OCI-LY1 (cell line): ENCODE measurements around the gene SETD1A.
A peak's percentile ranks its signal among the peaks of the same experiment; 100 is the strongest.
"Not testable (repeated sequence)": the region's sequence is repeated elsewhere in the genome, so short reads cannot be mapped to it uniquely, and the experiment has no call there.

Source experiments
- H2AFZ ChIP-seq: fragments of 200-600 bp; sonication (generic), shearing (Covaris generic); 2 replicates; pipeline ENCODE4 v1.6.0; 2014; ENCODE audit warnings: antibody characterized with exemption, mild to moderate bottlenecking, low read length
- H3F3A ChIP-seq: fragments of 200-600 bp; sonication (generic), shearing (Covaris generic); 2 replicates; pipeline ENCODE4 v1.6.0; 2014; ENCODE audit warnings: mild to moderate bottlenecking, antibody characterized with exemption, low read length, moderate library complexity; ENCODE audit not compliant: insufficient read depth
- H3K27ac ChIP-seq: fragments of 200-600 bp; sonication (generic); 2 replicates; pipeline ENCODE4 v1.5.1; 2014; ENCODE audit warnings: low read length, mixed run types, mild to moderate bottlenecking, low read depth; ENCODE audit not compliant: poor library complexity, severe bottlenecking
- H3K27me3 ChIP-seq: fragments of 200-600 bp; sonication (generic); 2 replicates; pipeline ENCODE4 v1.6.0; 2014; ENCODE audit warnings: antibody characterized with exemption, mild to moderate bottlenecking, low read length, moderate library complexity; ENCODE audit not compliant: insufficient read depth
- H3K36me3 ChIP-seq: fragments of 200-600 bp; sonication (generic); 2 replicates; pipeline ENCODE4 v1.6.1; 2014; ENCODE audit warnings: mild to moderate bottlenecking, antibody characterized with exemption, low read length, moderate library complexity, mixed read lengths; ENCODE audit not compliant: insufficient read depth
- H3K4me1 ChIP-seq: fragments of 200-600 bp; sonication (generic); 2 replicates; pipeline ENCODE4 v1.5.1; 2014; ENCODE audit warnings: mild to moderate bottlenecking, low read length, moderate library complexity; ENCODE audit not compliant: insufficient read depth, severe bottlenecking
- H3K4me2 ChIP-seq: fragments of 200-600 bp; sonication (generic), shearing (Covaris generic); 2 replicates; pipeline ENCODE4 v1.6.1; 2014; ENCODE audit warnings: low read length
- H3K4me3 ChIP-seq: fragments of 200-600 bp; sonication (generic); 2 replicates; pipeline ENCODE4 v1.5.1; 2014; ENCODE audit warnings: low read length, low read depth, mild to moderate bottlenecking, mixed read lengths; ENCODE audit not compliant: poor library complexity, severe bottlenecking
- H3K79me2 ChIP-seq: fragments of 200-600 bp; shearing (Covaris generic); 2 replicates; pipeline ENCODE4 v1.6.1; 2016; ENCODE audit warnings: mixed run types, low read length, mixed read lengths; ENCODE audit not compliant: insufficient read depth
- H3K9ac ChIP-seq: fragments of 200-600 bp; sonication (generic), shearing (Covaris generic); 2 replicates; pipeline ENCODE4 v1.6.1; 2014; ENCODE audit warnings: mild to moderate bottlenecking, low read length, mixed read lengths
- H3K9me2 ChIP-seq: fragments of 200-600 bp; sonication (generic), shearing (Covaris generic); 2 replicates; pipeline ENCODE4 v1.6.1; 2014; ENCODE audit warnings: low read depth, mild to moderate bottlenecking, low read length, mixed read lengths
- H3K9me3 ChIP-seq: fragments of 200-600 bp; shearing (Covaris generic); 2 replicates; pipeline ENCODE4 v1.6.1; 2014; ENCODE audit warnings: low read length, mixed read lengths
- H4K20me1 ChIP-seq: fragments of 200-600 bp; sonication (generic), shearing (Covaris generic); 2 replicates; pipeline ENCODE4 v1.6.0; 2016; ENCODE audit warnings: mild to moderate bottlenecking, low read length; ENCODE audit not compliant: insufficient read depth
- EZH2 ChIP-seq: fragments of 200-600 bp; sonication (generic), shearing (Covaris generic); IDR thresholded peaks from 2 replicates; pipeline ENCODE4 v1.8.0; 2017; ENCODE audit warnings: borderline replicate concordance, mixed run types, mild to moderate bottlenecking, antibody characterized with exemption, low read length, moderate library complexity, mixed read lengths
- TF ChIP-seq, protein P1 (sequence below): fragments of 200-600 bp; sonication (generic), shearing (Covaris generic); IDR thresholded peaks from 2 replicates; pipeline ENCODE4 v1.5.1; 2017; ENCODE audit warnings: mild to moderate bottlenecking, antibody characterized with exemption, low read length, moderate library complexity, mixed read lengths

Gene SETD1A

DNA sequence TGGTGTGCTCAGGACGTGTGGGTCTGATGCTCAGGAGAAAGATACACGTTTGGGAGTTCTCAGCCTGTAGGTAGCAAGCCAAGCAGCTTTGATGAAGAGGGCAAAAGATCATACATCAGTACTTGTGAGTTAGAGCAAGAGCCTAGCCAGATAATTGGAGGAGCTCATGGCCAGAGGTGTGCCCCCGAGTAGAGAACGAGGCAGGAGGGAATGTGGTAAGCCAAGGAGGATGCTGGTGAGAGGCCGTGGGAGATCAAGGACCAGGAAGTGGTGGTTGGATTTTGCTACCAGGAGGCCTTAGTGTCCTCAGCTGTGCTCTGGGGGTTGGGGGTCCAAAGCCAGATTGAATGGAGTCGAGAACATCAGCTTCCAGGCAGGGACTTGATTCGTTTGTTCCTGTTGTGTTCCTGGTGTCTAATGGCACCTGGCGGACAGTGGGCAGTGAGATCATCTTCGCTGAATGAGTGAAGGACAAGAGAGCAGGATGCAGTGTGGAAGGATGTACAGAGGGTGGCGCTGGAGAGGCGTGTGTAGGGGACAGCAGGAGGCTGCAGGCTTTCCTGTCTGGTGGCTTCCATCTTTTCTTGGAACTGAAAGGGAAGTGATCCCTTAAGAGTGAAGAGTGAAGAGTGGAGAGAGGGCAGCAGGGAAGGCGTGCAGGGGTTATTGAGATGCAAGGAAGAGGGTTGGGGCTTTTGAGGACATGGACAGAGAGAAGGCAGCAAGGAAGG lies 22.6 kb upstream of the SETD1A start:
- H3F3A ChIP-seq: no peaks in the 10 kb centered on the region
- no peak overlapping the region for H3K4me3 ChIP-seq
- H4K20me1 ChIP-seq: no peaks in the 10 kb centered on the region
- H2AFZ ChIP-seq: no peak overlapping the region
- H3K9me3 ChIP-seq: no peaks in the 10 kb centered on the region
- H3K27ac ChIP-seq: no peak overlapping the region
- H3K9me2 ChIP-seq: no peaks in the 10 kb centered on the region
- TF ChIP-seq EZH2: no peak
- TF ChIP-seq, protein P1, sequence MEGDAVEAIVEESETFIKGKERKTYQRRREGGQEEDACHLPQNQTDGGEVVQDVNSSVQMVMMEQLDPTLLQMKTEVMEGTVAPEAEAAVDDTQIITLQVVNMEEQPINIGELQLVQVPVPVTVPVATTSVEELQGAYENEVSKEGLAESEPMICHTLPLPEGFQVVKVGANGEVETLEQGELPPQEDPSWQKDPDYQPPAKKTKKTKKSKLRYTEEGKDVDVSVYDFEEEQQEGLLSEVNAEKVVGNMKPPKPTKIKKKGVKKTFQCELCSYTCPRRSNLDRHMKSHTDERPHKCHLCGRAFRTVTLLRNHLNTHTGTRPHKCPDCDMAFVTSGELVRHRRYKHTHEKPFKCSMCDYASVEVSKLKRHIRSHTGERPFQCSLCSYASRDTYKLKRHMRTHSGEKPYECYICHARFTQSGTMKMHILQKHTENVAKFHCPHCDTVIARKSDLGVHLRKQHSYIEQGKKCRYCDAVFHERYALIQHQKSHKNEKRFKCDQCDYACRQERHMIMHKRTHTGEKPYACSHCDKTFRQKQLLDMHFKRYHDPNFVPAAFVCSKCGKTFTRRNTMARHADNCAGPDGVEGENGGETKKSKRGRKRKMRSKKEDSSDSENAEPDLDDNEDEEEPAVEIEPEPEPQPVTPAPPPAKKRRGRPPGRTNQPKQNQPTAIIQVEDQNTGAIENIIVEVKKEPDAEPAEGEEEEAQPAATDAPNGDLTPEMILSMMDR: peak; percentile 69
- H3K36me3 ChIP-seq: peaks cover 30% of the 10 kb centered on the region; the same call in 1 of the 2 replicates
- H3K9ac ChIP-seq: no peak overlapping the region
- H3K4me2 ChIP-seq: no peak overlapping the region
- no peaks in the 10 kb centered on the region for H3K27me3 ChIP-seq
- H3K79me2 ChIP-seq: no peaks in the 10 kb centered on the region
- H3K4me1 ChIP-seq: peaks cover 13% of the 10 kb centered on the region

DNA sequence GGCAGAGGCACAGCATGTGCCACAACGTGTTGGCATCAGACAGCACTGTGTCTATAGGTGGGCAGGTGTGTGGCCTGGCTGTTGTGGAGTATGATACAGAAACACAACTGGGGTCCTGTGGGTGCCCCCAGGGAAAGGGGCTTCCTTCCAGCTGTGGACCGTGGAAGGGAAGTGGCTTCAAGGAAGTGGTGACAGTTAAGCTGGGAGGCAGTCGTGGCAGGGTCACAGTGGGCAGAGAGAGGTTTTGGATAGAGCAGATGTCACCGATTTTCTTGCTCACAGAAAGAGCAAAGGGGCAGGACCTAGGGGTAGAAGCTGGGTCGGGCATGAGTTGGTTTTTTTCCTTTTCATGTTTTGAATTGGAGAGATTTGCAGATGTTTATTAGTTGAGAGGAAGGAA lies 19.9 kb upstream of the SETD1A start:
- TF ChIP-seq EZH2: no peak
- TF ChIP-seq, protein P1: no peak
- H3K27ac ChIP-seq: peak overlapping the region; percentile 33
- peaks cover 14% of the 10 kb centered on the region; the same call in 1 of the 2 replicates for H3K36me3 ChIP-seq
- H3K4me1 ChIP-seq: peaks cover 23% of the 10 kb centered on the region
- no peaks in the 10 kb centered on the region for H4K20me1 ChIP-seq
- H3K4me2 ChIP-seq: no peak overlapping the region
- H3K9ac ChIP-seq: no peak overlapping the region
- no peak overlapping the region for H2AFZ ChIP-seq
- H3K9me2 ChIP-seq: no peaks in the 10 kb centered on the region
- no peak overlapping the region for H3K4me3 ChIP-seq
- H3K27me3 ChIP-seq: no peaks in the 10 kb centered on the region
- no peaks in the 10 kb centered on the region for H3K9me3 ChIP-seq
- H3F3A ChIP-seq: no peaks in the 10 kb centered on the region
- H3K79me2 ChIP-seq: no peaks in the 10 kb centered on the region

DNA sequence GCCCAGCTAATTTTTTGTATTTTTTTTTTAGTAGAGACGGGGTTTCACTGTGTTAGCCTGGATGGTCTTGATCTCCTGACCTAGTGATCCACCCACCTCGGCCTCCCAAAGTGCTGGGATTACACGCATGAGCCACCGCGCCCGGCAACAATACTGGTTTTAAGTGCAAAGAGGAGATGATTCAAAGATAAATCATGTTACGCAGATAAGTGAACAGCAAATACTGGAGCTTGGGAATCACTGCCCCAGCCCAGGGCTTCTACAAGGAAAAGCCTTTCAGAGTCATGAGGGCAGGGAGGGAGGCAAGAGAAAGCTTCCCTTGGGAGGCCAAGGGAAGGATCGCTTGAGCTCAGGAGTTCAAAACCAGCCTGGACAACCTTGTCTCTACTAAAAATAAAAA lies 18.0 kb upstream of the SETD1A start:
- peaks cover 23% of the 10 kb centered on the region for H3K4me1 ChIP-seq
- not testable (repeated sequence) for H3F3A ChIP-seq

More for the DNA sequence above, 18.0 kb upstream of the SETD1A start:
- not testable (repeated sequence) for H3K9me2 ChIP-seq, H3K4me2 ChIP-seq, H3K27me3 ChIP-seq, H3K79me2 ChIP-seq, H3K27ac ChIP-seq, H4K20me1 ChIP-seq, H3K9ac ChIP-seq, H2AFZ ChIP-seq, H3K4me3 ChIP-seq, H3K9me3 ChIP-seq
- H3K36me3 ChIP-seq: peaks cover 26% of the 10 kb centered on the region; the same call in 1 of the 2 replicates
